TTC549 (cell line): Measurements from ENCODE around the gene TRIM27.
"Not testable (repeated sequence)": the region's sequence is repeated elsewhere in the genome, so short reads cannot be mapped to it uniquely, and the experiment has no call there.

Experiments
- FAIRE-seq: peaks from 2 replicates; lab custom pipeline; 2012; peaks lifted over from hg19 to GRCh38; lab: Jason Lieb, UNC

Gene TRIM27

GRCh38 chr6:28896505-28897368 lies 27.0 kb downstream of the TRIM27 start:
- no peak for FAIRE-seq

GRCh38 chr6:28895131-28895812 lies 28.5 kb downstream of the TRIM27 start:
- peak; percentile 79 for FAIRE-seq

- FAIRE-seq, result no peak
Measured at GRCh38 chr6:28893172-28893799, 30.5 kb downstream of the TRIM27 start.

DNA sequence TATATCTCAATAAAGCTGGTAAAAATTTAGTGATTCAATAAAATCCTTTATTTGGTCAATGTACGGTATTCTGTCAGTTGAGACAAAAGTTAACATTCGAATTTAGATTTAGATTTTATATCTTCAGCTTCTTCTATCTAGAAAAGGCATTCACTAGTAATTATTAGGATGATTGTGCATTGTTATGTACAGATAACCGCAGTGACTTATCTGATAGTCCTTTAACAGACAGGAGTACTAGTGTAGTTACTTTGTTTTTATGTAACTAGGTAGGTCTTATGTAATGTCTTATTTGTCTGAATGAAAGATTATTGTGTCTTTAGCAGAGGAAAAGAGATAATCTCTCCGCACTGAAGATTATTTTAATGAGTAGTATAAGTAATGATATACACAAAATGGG lies 31.3 kb downstream of the TRIM27 start:
- no peak for FAIRE-seq

DNA sequence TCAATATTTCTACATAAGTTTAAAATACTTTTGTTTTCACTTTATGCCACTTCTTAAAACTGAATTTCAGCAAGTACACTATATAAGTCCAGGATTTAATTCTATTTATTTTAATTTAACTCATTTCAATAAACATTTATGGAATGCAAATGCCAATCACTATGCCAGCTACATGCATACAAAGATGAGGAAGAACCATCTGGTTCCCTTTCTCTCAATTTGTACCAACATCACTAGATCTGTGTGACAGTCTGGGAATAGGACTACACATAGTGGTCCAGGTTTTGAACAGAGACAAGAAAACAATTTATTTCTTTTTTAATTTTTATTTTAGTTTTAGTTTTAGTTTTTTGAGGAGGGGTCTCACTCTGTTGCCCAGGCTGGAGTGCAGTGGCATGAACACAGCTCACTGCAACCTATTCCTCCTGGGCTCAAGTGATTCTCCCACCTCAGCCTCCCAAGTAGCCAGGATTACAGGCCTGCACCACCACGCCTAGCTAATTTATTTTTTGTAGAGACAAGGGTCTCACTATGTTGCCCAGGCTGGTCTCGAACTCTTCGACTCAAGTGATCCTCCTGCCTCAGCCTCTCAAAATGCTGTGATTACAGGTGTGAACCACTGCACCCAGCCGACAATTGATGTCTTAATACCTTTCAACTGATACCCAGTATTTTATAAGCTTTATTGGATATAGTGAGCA lies 35.8 kb downstream of the TRIM27 start:
- no peak for FAIRE-seq

GRCh38 chr6:28886079-28886439 lies 37.7 kb downstream of the TRIM27 start:
- FAIRE-seq, result no peak

- FAIRE-seq, result no peak
Measured at GRCh38 chr6:28884423-28885131, 39.2 kb downstream of the TRIM27 start.

DNA sequence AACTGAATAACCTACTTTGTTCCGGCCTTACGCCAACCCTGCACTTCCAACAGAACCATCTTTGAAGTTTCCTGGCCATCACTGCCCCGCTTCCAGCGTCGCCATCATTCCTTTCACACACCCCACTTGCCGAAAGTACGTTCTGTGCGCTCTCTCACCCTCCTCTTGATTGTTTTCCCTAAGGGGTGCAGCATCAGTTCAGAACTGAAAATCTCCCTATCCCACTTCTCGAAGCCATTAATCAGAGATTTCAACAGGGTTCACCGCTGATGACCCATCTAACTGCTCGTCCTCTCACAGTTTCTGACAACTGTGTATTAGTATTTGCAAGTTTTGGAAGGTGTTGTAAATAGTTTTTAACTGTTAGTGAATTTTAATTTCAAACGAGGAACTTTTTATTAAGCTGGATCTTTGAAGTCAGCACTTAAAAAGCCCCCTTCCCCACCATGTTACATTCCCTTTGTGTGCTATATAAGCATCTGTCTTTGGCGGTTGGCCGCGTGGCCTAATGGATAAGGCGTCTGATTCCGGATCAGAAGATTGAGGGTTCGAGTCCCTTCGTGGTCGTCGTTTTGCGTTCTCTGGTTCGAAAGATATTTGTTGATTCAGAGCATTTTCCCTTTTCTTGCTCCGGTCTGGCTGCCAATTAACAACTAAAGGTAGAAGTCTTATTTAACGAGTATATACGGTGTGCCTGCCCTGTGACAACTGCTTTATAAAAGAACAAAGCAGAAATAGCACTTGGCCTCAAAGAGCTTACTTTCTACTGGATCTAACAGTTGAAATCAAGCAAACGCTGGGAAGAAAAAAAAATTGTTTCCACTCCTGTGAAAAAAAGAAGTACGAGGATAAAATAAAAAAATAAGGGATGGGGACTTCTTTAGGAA lies 42.6 kb downstream of the TRIM27 start:
- FAIRE-seq, result peak; percentile 19

DNA sequence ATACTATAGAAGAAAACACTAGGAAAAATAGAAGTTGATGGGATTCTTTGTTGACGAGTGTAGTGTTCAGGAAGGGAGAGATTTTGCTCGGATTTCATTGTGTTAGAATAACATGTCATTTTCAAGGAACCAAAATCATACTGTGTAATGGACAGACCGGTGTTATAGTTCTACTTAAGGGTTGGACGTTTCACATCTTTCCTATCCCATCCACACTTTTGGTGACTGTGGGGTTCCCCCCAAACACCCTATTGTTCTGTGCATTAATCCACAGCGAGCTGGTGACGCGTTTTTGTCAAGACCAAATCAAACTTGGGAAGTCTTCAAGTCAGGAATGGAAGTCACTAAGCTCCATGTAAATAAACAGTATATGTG lies 43.3 kb downstream of the TRIM27 start:
- no peak for FAIRE-seq

- no peak for FAIRE-seq
Measured at GRCh38 chr6:28876710-28877109, 47.1 kb downstream of the TRIM27 start.

DNA sequence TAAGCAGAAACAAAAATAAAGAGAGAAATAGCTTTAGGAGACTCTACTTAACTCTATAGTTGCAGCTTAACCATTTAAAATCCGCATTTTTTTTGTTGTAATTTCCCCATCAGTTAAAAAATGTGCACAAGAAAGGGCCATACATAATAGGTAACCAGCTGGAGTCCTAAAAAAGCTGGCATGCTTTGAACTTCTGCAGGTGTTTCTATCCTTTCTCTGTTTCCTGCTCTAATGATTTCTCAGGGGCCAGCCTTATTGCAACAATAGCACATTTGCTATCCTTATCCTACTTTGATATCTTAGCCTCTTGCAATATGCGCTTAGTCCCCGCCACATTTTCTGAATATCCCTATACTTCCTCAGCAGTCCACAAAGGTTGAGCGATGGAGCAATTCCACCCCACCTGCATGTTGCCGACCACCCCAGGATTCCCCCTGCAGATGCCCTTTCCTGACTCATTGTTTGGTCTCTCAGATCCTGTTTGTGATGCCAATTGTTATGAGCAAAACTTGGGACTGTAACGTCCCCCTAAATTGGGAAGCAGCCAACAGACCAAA lies 48.5 kb downstream of the TRIM27 start:
- no peak for FAIRE-seq

DNA sequence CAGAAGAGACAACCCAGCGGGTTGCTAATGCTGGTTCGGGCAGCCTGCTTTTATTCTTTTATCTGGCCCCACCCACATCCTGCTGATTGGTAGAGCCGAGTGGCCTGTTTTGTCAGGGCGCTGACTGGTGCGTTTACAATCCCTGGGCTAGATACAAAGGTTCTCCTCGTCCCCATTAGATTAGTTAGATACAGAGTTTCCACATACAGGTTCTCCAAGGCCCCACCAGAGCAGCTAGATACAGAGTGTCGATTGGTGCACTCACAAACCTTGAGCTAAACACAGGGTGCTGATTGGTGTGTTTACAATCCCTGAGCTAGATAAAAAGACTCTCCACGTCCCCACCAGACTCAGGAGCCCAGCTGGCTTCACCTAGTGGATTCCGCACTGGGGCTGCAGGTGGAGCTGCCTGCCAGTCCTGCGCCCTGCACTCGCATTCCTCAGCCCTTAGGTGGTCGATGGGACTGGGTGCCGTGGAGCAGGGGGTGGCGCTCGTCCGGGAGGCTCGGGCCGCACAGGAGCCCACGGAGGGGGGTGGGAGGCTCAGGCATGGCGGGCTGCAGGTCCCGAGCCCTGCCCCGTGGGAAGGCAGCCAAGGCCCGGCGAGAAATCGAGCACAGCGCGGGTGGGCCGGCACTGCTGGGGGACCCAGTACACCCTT lies 51.5 kb downstream of the TRIM27 start:
- FAIRE-seq, result not testable (repeated sequence)

- no peak for FAIRE-seq
Measured at GRCh38 chr6:28871335-28872156, 52.2 kb downstream of the TRIM27 start.

- FAIRE-seq, result no peak
Measured at GRCh38 chr6:28868873-28869272, 54.9 kb downstream of the TRIM27 start.

DNA sequence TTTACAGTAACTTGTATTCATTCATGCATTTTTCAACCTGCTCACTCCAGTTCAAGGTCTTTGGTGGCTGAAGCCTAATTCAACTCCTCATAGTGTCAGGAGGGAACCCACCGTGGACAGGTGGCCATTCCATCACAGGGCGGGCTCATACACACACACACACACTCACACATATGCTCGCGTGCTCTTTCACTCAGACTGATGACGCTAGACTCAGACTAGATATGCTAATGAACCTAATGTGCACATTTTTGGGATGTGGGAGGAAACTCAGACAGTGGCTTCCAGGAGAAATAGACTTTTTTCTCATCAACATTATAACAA lies 56.7 kb downstream of the TRIM27 start:
- FAIRE-seq, result no peak

GRCh38 chr6:28866205-28867085 lies 57.3 kb downstream of the TRIM27 start:
- FAIRE-seq, result not testable (repeated sequence)

DNA sequence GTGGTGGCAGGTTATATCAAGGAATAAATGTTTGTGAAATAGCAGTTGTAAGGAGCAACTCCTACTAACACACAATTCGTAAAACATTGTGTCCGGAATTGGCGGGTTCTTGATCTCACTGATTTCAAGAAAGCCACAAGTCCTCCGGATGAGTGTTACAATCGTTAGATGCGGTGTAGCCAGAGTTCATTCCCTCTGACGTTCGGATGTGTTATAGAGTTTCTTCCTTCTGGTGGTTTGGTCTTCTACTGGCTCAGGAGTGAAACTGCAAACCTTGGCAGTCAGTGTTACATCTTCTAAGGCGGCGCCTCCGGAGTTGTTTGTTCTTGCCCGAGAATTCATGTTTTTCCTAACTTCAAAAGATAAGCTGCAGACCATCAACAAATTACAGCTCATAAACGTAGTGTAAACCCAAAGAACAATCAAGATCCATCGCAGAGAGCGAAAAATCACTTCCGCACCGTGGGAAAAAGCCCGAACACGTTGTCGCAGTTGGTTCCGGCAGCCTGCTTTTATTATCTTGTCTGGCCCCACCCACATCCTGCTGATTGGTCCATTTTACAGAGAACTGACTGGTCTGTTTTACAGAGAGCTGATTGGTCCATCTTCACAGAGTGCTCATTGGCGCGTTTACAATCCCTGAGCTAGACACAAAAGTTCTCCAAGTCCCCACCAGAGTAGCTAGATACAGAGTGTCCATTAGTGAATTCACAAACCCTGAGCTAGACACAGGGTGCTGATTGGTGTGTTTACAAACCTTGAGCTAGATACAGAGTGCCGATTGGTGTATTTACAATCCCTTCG lies 58.2 kb downstream of the TRIM27 start:
- FAIRE-seq, result no peak
